GM13977 (cell line): ENCODE results near the gene CBLN2.

Experiments used
- DNase-seq: peaks from one replicate; pipeline ENCODE4 v3.0.0; 2012; ENCODE audit warnings: low spot score
- in situ Hi-C: fragments of 300-500 bp; cut with MboI; formaldehyde crosslinking; loops from one replicate; pipeline ENCODE4 v1.12.0; 2022; ENCODE audit warnings: low sequenced_read_pairs, low pct_unique_long_range_greater_than_20kb, mixed read lengths, inconsistent platforms; ENCODE audit not compliant: unreplicated experiment
- TF ChIP-seq, protein P1 (sequence below): IDR thresholded peaks from 2 replicates; pipeline ENCODE4 v1.5.1; 2012; ENCODE audit warnings: mild to moderate bottlenecking, control low read depth; ENCODE audit not compliant: insufficient read depth; ENCODE audit errors: extremely low read depth, missing control alignments

CBLN2 gene

DNA sequence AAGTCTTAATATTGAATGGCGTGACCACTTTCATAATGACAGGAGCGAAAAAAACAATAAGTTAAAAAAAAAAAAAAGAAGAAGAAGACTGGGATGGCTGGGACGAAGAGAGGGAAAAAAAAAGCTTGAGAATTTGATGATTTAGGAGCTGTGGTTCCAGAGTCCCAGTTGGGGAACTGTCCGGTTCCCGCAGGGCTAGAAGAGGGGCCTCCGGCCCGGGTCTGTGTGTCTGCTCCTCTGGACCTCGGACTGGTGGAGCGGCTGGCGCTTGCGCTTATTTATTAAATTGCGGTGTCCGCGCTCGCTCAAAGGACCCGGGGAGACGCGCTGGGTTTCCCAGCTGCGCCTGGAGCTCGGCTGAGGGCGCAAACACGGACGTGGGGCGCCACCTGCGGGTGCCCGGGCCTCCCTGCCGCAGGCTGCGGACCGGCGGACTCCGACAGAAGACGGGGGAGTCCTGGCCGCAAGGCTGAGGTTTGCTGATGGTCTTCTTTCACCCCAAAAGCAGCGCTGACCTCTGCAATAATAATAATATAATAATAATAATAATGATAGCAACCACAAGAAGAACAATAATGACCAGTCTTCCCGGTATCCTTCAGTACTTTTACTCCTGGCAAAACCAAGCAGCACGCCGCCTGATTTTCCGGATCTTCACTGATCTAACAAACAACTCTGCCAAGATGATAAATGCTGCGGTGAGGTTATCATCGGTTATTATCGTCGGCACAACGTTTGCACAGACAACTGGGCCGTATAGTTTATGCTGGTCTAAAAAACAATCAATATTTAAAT, at the start of gene CBLN2:
CBLN2 (minus strand) TSS at position 251 of the 795 bp plus-strand sequence. CDS start 2,182 bp downstream, outside the sequence.
- TF ChIP-seq, protein P1, sequence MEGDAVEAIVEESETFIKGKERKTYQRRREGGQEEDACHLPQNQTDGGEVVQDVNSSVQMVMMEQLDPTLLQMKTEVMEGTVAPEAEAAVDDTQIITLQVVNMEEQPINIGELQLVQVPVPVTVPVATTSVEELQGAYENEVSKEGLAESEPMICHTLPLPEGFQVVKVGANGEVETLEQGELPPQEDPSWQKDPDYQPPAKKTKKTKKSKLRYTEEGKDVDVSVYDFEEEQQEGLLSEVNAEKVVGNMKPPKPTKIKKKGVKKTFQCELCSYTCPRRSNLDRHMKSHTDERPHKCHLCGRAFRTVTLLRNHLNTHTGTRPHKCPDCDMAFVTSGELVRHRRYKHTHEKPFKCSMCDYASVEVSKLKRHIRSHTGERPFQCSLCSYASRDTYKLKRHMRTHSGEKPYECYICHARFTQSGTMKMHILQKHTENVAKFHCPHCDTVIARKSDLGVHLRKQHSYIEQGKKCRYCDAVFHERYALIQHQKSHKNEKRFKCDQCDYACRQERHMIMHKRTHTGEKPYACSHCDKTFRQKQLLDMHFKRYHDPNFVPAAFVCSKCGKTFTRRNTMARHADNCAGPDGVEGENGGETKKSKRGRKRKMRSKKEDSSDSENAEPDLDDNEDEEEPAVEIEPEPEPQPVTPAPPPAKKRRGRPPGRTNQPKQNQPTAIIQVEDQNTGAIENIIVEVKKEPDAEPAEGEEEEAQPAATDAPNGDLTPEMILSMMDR, result peak; percentile 96

DNA sequence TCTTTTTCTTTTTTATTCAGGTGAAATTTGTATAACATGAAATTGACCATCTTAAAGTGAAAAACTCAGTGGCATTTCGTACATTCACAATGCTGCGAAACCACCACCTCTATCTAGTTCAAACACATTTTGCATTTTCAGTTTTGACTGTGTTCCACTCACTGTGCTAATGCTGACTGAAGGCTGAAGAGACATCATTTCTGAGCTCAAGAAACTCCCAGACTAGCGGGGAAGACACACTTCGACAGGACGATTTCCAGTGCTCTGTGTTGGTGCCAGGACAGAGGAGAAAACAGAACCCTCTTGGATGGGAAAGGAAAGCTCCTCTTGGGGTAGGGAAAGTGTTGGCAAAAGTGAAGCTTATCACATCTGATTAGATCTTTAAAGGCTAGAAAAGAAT, 44.2 kb upstream of the CBLN2 start:
- DNase-seq, result no peak
- TF ChIP-seq, protein P1, result no peak
- in situ Hi-C loops, result no loop called here

More for the DNA sequence above, at the start of gene CBLN2:
- in situ Hi-C loops, result no loop called here
- DNase-seq, result peak; percentile 86

DNA sequence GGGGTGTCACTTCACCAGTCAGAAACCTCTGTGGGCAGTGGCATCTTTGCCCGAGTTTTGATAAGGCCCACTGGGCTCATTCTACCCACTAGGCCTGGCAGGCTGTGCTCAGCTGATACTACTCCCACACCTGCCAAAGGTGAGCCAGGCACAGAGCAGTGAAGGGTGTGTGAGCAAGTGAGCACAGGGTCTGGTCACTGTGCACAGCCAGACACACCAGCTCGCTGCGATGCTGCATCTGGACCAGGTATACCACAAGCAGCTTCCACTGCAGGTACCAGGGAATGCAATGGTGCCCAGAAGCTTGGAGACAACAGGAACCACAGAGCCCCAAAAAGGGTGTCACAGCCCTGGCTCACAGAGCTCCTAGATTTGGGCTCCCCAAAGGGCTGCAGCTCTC, 40.6 kb upstream of the CBLN2 start:
- in situ Hi-C loops, result no loop called here
- DNase-seq, result no peak

DNA sequence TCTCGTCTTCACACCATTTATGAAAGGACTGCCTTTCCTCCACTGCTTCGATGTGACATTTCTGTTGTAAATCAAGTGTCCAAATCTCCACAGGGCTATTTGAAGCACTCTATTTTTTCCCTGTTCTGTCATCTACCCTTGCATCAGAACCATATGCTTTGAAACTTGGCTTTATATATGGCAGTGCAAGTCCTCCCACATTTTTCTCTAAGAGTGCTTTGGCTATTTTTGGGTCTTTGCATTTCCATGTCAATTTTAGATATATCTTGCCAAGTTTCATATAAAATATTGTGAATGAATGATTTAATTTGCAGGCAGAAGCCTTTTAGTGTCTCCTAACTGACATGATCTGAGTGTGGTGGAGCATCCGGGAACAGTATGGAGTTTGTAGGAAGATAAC, 37.8 kb upstream of the CBLN2 start:
- DNase-seq, result no peak
- TF ChIP-seq, protein P1, result no peak
- in situ Hi-C loops, result no loop called here

More for the DNA sequence above, 40.6 kb upstream of the CBLN2 start:
- TF ChIP-seq, protein P1, result no peak

DNA sequence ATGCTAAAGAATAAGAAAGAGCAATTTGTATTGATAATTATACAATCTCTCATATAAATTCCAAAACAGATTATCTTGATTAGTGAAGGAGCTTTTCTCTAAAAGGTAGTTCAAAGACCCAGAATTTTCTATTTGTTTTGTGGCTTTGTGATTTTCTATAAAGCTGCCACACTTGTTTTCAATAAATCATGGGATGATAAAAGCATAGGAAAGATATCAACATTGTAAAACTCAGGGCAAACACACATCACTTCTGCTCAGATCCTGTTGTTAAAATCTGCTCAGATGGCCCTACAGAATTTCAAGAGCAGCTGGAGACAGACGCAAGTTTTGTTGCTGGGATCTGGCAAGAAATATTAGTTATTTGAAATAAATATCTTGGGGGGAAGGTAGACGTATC, 28.8 kb upstream of the CBLN2 start:
- DNase-seq, result no peak
- TF ChIP-seq, protein P1, result no peak
- in situ Hi-C loops, result no loop called here

DNA sequence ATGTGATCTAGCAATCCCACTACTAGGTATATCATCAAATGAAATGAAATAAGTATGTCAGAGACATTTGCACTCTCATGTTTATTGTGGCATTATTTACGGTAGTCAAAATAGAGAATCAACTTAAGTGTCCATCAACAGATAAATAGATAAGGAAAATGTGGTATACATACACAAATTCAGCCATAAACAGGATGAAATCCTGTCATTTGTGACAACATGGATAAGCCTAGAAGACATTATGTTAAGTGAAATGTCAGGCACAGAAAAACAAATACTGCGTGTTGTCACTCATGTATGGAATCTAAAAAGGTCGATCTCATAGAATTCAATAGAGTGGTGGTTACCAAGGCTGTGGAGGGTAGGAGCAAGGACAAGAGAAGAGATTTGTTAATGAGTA, 22.1 kb upstream of the CBLN2 start:
- TF ChIP-seq, protein P1, result no peak
- DNase-seq, result no peak
- in situ Hi-C loops, result no loop called here

DNA sequence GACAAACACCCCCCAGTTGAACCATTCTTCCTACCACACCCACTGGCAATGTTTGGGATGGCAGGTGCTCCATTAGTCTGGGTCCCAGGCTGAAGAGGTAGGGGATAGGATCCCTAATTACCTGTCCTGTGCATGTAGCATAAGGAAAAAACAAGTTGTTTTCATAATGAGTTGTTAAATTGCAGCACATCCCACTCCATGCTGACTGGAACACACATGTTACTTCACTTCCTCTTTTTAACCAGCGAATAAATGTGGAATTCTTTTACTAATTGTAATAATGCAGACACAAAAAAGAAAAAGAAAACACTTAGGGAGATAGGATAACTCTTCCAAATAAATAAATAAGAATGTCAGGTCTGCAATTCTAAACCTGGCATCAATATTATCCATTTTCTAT, 11.8 kb upstream of the CBLN2 start:
- in situ Hi-C loops, result no loop called here
- DNase-seq, result no peak
- TF ChIP-seq, protein P1, result no peak
